ENCODE data around the gene NCAN.
"Not testable (repeated sequence)": the region's sequence is repeated elsewhere in the genome, so short reads cannot be mapped to it uniquely, and the experiment has no call there.

The NCAN gene

GRCh38 chr19:19211499-19212420 is at the start of gene NCAN:
NCAN (plus strand) TSS chr19:19211958; CDS start chr19:19216954, 4,996 bp downstream.
- ATAC-seq, result no peak
- no peak for DNase-seq

DNA sequence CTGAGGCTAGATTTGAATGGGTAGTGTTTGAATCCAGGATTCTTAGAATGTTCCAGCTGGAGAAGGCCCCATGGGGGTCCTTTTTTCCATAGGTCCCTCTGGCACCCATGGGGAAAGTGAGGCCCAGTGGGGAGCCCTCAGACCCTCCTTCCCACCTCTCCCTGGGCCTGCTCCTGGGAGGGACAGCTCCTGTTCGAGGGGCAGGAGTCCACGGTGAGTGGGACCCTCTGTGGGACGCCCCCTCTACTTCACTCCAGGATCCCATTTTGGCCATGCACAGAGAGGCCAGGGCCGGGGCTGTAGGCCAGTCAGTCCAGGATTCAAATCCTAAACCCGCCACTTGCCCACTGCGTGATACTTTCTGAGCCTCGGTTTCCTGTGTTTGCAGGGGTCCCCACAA is 49.3 kb upstream of the NCAN start:
- ATAC-seq (no peak), DNase-seq (no peak)

DNA sequence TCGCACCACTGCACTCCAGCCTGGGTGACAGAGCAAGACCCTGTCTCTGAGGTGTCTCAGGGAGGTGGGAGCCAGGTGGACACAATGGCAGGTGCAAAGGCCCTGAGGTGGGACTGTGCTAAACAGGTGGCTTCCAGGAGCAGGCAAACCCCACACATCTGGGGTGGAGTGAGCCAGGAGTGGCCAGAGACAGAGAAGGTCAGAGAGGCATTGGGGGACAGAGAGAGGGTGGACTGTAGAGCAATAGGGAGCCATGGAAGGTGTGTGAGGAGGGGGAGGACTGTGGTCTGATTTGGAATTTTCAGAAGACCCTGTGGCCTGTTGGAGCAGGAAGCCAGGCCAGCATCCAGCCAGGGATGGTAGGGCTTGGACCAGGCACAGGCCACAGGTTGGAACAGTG is 46.4 kb upstream of the NCAN start:
- ATAC-seq, result no peak
- DNase-seq, result no peak

DNA sequence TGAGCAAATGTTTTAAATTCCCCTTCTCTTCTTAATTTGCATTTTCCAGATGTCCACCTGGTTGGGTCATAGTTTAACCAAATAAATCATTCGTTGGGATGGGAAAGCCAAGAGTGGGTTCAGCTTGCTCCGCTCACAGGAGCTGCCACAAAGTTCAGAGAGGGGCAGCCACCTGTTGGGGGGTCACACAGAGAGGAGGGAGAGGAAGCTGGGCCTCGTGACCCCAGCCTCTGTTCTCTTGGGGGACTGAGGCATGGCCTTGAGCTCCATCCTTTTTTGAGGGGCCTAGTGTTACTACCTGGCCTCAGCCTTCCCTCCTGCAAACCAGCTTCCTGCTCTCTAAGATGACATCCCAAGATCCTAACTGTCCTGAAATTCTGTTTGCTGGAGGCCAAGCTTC is 44.1 kb upstream of the NCAN start:
- ATAC-seq, result no peak
- no peak for DNase-seq

GRCh38 chr19:19169236-19170052 is 42.3 kb upstream of the NCAN start:
- ATAC-seq (no peak), DNase-seq (no peak)

- ATAC-seq (peak; percentile 84), DNase-seq (peak; percentile 81)
Measured at GRCh38 chr19:19170053-19170872, 41.5 kb upstream of the NCAN start, which contains the start of gene MEF2B. MEF2B (minus strand) TSS chr19:19170263; CDS start chr19:19150735, 19,528 bp downstream.

DNA sequence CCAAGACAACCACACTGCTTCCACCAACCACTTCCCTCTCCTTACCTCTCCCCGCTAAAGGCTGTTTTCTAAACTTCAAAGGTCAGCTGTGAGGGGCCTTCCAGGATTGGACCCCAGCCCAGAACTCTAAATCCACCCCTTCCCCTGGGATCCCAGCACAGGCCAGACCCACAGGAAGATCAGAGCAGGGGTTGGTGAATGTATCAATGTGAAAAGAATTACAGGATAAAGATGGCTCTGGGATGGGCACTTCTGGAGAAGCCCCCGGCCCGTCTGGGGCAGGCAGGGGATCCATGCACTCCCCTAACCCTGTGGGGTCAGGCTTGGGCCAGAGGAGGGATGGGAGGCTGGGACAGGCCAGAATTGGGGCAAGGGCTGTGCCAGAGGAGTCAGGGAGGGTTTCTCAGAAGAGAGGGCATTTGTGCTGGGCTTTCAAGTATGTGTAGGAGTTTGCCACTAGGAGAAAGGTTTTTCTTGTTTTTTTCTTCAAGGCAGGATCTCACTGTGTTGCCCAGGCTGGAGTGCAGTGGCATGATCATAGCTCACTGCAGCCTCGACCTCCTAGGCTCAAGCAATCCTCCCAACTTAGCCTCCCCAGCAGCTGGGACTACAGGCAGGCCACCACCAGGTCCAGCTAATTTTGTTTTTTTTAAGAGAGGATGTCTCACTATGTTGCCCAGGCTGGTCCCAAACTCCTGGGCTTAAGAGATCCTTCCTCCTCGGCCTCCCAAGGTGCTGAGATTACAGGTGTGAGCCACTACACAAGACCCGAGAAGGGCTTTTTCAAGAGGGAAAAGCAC is 40.7 kb upstream of the NCAN start:
- no peak for DNase-seq
- no peak for ATAC-seq

DNA sequence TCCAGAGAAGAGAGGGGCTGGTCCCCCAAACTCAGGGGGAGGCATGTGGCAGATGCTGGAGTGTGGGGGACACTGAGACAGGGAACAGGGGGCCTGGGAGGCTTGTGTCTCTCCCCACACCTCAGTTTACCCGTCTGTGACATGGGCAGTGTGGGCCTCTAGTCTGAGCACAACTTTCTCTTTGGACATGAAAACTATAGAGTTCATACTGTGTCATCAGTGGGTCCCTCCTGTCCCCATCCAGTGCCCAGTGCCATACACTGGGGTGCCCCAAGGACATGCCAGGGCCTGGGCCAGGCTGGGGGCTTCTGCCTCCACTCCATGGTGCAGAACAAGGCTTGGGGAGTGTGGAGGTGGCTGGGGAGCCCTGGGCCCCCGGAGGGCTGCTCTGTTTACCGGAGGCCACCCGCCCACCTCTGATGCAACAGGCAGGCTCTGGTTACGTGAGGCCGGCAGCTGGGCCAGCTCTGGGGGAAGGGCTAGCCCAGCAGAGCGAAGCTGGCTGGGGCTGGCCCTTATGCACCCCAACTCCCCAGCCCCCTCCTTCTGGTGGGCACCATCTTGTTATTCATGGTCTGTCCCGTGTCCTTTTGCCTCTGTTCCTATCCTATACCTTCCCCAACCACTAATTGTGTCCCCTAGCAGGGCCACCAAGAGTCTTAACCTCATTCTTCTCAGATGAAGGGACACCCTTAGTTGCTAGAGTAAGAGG is 39.8 kb upstream of the NCAN start:
- no peak for DNase-seq
- ATAC-seq, result no peak

GRCh38 chr19:19173243-19173642 is 38.5 kb upstream of the NCAN start:
- not testable (repeated sequence) for DNase-seq, ATAC-seq

GRCh38 chr19:19176950-19177349 is 34.8 kb upstream of the NCAN start:
- no peak for DNase-seq

GRCh38 chr19:19179548-19180441 is 32.0 kb upstream of the NCAN start:
- DNase-seq (no peak), ATAC-seq (peak; percentile 11)

More at GRCh38 chr19:19176950-19177349, 34.8 kb upstream of the NCAN start:
- ATAC-seq, result no peak

- DNase-seq (no peak), ATAC-seq (no peak)
Measured at GRCh38 chr19:19181488-19181998, 30.2 kb upstream of the NCAN start.

DNA sequence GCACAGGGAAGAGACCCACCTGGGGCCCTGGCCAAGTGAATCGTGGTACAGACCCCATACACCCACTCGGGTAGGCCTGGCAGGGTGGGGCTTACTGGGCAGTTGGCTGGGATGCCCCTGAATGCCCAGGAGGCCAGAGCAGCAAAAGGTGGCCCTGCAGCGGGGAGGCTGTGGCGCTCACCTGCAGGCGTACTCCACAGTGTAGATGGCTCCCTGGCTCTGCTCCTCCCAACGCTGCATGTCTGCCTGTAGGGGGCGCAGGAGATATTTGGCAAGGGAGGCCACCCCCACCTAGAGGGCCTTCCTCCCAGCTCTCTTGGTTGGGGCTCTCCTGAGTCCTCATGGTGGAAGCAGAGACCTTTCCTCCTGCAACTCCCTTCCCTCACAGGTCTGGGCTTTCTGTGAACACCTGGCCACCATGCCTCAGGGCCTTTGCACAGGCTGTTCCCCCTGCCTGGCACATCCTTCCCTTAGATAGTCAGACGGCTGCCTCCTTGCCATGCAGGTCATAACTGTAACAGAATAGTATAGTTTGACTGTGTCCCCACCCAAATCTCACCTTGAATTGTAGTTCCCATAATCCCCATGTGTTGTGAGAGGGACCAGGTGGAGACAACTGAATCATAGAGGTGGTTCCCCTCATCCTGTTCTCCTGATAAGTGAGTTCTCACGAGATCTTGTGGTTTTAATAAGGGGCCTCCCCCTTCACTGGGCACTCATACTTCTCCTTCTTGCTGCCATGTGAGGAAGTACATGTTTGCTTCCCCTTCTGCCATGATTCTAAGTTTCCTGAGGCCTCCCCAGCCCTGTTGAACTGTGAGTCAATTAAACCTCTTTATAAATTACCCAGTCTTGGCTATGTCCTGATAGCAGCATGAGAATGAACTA is 25.7 kb upstream of the NCAN start:
- peak; percentile 76 for DNase-seq
- peak; percentile 87 for ATAC-seq

DNA sequence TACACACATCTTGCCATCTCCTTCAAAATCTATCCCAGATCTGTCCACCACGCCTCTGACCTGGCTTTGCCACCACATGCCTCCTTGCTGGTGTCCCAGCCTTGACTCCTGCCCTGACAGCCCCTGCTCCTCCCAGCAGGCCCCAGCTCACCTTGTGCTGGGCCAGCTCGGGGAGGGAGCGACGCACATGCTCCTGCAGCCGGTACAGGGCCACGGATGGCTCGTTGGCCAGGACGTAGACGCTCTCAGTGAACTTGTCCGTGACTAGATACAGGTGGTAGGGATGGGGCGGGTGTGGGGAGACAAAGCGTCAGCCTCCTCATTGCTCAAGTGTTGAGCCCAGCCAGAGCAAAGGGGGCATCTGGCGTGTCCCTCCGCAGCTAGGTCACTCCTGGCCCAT is 25.0 kb upstream of the NCAN start:
- no peak for ATAC-seq

GRCh38 chr19:19191768-19192077 is 20.0 kb upstream of the NCAN start:
- DNase-seq (no peak), ATAC-seq (no peak)

More for the DNA sequence above, 25.0 kb upstream of the NCAN start:
- DNase-seq, result no peak

DNA sequence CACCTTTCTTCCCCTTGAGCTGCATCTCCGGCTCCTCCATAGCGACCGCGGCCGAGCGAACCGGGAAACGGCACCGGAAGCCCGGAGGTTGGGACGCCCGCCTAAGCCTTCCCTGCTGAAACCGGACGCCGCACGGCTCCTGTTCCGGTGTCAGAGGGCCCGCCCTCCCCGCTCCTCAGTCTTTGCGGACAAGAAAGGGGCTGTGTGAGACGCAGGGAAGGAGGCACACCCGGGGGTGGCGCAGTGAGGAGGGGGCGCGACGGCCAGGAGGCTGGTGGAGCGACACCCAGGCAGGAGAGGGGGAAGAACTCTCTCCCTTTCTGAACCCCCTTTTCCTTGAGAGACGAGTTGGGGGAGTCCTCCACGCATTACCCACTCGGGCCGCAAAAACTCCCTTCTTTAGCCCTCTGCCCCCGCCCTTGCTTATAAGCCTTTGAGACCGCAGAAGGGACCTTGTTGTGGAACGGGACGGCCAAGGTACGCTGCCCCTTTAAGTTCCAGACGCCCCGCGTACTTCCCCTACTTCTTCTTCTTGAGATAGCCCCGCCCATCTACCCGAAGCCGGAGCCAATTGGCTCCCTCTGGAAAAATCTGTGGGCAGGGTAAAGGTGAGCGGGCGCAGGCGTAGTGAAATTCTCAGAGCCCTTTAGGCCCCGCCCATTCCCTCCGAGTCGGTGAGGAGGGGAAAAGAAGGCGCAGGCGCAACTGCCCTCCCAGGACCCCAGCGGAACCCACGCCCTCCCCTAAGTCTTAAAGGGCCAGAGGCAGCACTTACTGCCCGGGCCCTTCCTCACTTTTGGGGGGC is 19.5 kb upstream of the NCAN start, which contains the start of the genes BORCS8 and RFXANK:
Gene BORCS8 (minus strand): TSS at position 75 of the 805 bp plus-strand sequence. CDS start 35 bp downstream, at position 40.
Gene RFXANK (plus strand): TSS at position 181 of the 805 bp plus-strand sequence. CDS start 1,689 bp downstream, outside the sequence.
- ATAC-seq (peak; percentile 91), DNase-seq (peak; percentile 99)

DNA sequence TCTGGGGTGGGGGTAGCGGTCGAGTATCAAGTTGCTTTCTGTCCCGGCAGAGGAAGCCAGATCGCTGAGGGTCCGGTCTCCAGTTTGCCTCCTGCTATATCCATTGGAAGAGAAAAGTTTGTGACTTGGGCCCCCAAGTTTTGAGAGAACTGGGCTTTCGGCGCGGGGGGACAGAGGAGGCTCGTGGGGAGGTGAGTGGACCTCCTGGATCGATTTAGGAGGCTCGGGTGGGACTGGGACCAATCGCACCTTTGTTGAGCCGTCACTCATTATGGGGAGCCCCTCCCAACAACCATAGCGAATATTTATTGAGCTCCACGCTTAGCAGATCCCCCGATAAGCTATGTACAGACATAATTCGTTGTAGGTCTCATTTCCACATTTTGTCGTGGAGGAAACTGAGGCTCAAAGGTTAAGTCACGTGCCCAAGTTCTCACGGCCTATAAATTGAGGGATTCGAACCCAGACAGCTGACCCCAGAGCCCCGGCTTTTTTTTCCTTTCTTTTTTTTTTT is 18.8 kb upstream of the NCAN start:
- DNase-seq, result no peak
- no peak for ATAC-seq
